Occipital lobe (tissue), 2 donors: ENCODE measurements around the gene AADACL4. TPM values are rescaled to one million over a fixed set of nuclear protein-coding genes. Genes with fewer than 3 reads are reported as not detected.

Experiments used
- DNase-seq: peaks from one replicate; lab custom pipeline; 2025; lab: John Stamatoyannopoulos, UW
- total RNA-seq: library from RNA; depleted of rRNA; stranded (reverse); fragments of >200 nt; gene quantifications from one replicate; pipeline ENCODE4 v1.2.3, GENCODE V29; 2014

The AADACL4 gene
- not detected for total RNA-seq

DNA sequence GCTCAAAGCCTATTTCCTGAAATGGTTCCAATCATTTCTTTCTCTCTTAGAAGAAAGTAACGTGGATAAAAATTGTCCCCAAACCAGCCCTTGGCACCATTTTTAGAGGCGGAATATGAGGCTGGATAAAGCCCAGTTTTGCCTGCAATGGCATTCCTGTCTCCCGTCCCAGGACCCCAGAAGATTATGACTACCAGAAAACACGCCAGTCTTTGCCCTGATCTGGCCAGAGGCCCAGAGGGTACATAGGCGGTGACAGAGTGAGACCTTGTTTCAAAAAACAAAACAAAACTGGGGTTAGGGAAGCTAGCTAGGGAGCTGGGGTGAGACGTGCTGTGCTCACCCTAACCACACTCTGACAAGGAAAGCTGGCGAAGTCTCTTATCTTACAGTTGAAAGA lies at the start of gene AADACL4:
TSS of gene AADACL4 (plus strand) at position 301 of the 400 bp plus-strand sequence. CDS start 462 bp downstream, outside the sequence.
- DNase-seq, result no peak

DNA sequence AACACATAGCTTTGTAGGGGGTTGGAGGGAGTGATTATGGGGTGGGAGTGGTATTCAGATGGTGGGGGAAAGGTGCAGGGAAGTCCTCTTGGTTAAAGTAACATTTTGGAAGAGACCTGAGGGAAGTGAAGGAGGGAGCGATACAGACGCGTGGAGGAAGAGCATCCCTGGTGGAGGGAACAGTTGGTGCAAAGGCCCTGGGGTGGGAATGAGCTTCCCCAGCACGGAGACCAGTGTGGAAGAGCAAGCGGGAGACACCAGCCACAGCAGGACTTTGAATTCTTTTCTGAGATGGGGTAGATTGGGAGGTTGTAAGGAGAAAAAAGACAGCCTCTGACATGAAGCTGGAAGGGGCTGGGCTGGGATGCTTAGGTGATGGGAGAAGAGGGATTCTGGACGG lies 49.4 kb upstream of the AADACL4 start:
- no peak for DNase-seq

DNA sequence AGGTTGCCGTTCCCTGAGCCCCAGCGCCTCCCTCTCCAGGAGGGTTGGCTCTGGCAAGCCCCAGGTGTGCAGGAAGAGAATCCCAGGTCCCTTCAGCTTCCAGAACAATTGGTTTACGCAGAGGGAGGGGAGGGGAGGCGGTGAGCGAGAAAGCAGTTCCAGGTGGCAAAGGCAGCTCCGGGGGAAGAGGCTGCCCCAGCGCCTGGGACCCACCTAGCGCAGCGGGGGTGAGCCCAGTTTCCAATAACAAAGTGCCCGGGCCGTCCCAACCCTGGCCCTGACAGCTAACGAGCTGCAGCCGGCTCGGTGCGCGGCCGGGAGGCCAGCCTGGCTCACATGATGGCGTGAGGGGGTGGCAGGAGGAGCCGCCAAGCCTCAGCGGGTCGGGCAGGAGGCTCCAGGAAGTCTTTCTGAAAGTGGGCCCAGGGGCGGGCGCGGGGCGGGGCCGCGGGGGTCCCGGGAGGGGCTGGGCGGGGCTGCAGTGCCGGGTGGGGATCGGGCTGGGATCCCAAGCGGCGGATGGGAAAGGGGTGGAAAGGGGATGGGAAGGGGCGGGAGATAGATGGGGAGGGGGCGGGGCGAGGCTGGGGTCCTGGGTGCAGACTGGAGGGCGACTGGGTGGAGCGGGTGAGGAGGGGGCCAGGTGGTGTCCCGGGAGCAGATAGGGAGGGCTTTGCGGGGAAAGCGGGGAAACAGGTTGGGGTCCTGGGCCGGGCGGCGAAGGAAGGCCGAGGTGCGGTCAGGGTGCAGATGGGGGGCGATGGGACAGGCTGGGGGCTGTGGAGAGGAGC lies 48.7 kb upstream of the AADACL4 start:
- peak; percentile 20 for DNase-seq

DNA sequence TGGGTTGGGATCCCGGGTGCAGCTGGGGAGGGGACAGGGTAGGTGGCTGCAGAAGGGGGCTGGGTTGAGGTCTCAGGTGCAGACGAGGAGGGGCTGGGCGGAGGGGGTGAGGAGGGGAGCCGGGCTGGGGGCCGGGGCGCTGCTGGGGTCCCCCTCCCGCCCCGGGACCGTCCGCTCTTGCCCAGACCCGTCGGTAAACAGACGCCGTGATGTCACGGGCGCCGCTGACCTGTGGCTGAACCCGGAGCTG lies 48.2 kb upstream of the AADACL4 start:
- no peak for DNase-seq

DNA sequence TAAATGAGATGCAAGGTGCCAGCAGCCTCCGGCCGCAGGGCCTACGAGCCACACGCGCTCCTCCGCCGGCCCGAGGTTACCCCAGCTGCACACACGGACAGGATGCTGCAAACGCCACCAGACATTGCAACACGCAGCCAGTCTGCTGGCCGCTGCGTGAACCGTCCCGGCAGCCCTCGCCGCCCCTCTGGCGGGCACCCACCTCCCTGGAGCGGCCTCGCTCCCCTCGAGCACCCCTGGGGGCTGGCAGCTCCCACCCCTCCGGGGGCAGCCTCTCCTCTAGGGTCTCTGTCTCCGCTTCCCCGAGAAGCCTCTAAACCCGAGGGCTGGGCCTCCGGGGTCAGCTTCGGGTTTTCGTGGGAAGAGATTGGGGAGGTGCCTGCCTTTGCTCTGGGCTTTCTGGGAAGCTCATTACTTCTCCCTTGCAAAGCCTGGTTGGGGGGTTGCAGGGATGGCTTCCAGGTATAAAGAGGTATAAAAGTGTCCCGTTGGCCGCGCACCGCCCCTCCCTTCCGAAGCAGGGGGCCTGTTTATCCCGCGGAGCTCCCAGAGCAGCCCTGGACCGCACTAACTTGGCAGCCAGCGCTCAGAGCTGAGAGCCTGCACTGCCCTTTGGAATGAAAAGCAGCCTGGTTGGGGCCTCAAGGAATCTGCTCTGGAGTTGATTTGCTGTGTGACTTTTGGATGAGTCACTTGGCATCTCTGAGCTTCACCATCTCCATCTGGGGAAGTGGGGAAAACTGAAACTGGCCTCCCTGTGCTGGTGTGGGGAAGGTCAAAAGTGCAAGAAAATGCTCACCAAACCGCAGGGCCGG lies 47.7 kb upstream of the AADACL4 start:
- no peak for DNase-seq

DNA sequence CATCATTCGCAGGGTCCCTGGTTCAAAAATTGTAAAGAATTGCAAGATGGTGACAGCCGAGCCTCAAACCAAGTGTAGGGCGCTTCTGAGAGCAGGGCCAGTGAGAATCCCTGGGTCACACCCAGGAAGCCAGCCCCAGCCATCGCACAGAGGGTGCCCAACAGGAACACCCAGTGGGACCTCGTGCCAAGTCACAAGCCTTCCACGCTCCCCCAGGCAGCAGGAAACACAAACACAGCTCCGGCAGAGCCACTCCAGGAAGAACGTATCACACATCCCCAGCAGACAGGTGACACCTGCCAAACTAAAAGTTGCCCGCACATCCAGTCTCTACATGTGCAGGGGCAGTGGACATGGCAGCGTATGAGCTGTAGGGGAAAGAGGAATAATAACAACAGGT lies 46.1 kb upstream of the AADACL4 start:
- DNase-seq, result no peak

DNA sequence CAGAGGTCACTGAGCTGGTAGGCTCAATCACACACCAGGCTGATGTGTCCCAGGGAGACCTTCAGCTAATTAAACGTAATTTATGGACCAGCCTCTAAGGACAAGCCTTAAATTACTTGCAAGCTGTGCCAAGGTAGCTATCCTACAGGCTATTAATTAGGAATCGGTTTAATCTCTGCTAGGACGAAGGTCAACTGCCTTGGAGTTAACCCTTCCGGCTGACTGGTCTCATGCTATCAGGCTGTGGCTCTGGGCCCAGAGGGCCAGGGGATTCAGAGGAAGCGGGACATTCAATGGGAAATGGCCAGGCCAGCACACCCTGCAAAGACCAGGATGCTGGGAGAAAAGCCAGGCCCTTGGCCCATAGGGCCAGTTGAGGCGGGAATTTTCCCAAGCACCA lies 44.9 kb upstream of the AADACL4 start:
- DNase-seq, result no peak

DNA sequence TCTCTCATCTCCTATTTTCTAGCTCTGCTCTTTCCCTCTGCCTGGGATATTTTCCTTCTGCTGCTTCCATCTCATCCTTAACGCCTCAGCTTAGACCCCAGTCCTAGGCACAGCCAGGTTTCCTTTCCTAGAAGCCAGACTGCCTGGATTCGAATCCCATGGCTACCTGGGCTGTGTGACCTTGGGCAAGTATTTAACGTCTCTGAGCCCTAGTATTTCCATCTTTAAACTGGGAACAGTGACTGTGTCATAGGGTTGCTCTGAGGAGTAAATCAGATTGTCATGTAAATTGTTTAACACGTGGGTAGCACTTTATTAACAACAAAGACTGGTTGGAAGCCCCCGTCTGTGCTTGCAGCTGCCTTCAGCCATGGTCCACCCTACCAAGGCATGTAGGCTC lies 44.2 kb upstream of the AADACL4 start:
- no peak for DNase-seq

DNA sequence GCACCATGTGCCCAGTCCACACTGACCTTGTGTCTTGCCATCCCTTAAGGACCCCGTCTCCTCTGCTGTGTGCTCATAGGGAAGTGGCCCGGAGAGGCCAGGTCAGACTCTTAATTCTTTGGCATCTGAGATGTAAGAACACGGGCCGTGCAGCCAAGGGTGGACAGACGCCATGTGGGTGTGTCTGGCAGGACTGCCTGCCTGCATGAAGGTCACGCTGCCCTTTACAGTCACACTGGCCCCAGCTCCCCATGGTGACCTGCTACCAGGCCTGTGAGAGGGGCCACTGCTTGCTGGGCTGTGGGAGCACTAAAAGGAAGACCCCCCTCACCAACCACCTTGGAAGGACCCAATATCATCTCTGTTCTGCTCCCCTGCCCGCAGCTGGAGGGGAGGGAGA lies 43.5 kb upstream of the AADACL4 start:
- DNase-seq, result no peak

DNA sequence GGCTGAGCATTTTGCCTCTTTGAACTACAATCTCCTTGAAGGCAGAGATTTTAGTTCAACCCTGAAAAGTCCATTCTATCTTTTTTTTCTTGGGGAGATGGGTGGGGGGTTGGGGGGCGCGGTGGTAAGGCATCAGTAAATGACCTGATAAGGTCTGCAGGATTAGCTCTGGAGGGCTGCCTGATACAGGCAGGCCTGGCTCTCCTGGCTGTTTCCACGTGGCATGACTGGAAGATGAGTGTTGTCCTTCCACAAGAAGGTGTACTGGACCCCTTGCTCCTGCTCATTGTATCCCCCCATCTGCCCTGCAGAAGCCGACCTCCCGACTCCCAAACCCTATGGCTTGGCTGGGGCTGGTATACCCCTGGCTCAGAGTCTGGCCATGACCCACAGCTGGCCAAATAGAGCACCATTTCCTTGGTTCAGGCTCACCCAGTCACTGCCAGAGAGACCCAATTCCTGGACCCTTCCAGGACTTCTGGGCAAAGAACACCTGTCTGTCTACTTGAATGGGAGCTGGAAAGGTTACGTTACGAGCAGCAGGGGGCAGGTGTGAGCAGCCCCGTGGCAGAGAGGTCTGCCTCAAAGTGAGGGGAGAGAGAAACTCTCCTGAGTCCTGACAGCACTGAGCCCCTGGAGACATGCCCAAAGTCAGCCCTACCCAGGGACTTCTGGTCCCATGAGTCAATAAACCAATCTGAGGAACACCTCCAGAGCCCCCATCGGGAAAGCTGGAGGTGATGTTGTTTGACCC lies 42.8 kb upstream of the AADACL4 start:
- no peak for DNase-seq

DNA sequence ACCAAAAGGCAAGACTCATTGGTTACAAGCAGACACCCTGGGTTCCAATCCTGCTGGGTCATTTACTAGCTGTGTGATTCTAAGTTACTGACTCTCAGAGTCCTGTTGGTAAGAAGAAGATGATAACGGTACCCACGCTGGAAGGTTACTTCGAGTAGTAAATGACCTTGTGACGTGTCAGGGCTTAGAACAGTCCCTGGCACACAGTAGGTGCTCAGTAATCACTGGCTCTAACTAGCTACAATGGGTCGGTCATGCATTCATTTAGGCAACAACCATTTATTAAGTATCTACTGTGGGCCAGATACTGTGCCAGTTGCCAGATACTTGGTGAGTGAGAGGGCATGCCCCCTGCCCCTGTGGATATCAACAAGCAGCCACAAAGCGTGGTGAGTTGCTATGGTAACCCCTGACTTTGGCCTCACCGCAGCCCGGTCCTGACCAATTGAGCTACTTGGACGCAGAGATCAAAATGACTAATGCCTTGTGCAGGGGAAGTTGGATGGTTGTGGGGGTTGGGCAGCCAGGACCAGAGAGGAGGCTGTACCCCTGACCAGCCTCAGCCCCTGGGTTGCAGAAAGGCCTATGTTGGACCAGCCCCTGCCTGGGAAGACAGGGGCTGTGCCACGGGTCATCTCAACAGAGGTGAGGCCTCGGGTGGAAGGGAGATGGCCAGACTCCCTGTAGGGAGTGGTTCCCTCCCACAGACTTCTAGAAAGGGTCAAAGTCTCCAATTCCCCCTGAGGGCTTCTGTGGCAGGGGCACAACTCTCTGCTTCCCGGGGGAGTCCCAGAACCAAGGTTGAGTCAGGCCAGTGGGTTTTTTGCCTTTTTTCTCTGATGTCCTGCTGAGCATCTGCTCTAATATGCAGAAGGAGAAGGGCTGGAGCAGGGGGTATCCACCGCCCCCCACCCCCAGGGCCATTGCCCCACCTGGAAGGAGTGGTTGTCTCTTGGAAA lies 41.9 kb upstream of the AADACL4 start:
- DNase-seq, result no peak

DNA sequence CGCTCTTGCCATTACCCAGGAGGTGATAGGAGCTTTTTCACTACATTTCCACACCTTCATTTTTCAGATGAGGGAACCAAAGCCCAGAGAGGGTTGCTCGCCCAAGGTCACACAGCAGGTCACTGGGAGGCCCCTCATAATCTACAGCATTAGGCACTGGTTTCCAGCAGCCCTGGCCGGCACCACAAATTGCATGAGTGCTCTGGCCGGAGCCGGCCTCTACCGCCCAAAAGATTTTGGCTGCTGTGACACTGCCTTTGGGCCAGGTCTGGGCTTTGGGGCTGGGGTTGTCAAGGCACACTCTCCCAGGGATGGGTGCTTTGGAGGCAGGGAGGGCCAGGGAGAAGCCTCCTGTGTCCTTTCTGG lies 41.2 kb upstream of the AADACL4 start:
- no peak for DNase-seq

DNA sequence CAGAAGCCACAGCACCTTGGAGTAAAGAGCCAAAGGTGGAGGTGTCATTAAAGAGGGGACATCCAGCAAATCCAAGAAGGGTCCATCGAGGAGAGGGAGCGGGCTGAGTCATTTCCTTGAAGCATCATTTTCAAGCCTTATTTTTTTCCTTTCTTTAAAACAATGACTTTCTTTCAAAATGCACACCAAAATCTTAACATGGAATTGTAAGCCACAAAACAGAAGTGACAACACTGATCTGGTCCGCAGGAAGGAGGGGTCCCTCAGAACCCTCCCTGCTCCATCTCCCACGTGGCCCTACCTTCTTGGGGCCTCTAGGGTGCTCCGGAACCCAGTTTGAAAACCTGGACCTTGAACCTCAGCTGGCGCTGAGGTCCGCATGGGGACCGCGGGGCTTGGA lies 40.7 kb upstream of the AADACL4 start:
- DNase-seq, result no peak

DNA sequence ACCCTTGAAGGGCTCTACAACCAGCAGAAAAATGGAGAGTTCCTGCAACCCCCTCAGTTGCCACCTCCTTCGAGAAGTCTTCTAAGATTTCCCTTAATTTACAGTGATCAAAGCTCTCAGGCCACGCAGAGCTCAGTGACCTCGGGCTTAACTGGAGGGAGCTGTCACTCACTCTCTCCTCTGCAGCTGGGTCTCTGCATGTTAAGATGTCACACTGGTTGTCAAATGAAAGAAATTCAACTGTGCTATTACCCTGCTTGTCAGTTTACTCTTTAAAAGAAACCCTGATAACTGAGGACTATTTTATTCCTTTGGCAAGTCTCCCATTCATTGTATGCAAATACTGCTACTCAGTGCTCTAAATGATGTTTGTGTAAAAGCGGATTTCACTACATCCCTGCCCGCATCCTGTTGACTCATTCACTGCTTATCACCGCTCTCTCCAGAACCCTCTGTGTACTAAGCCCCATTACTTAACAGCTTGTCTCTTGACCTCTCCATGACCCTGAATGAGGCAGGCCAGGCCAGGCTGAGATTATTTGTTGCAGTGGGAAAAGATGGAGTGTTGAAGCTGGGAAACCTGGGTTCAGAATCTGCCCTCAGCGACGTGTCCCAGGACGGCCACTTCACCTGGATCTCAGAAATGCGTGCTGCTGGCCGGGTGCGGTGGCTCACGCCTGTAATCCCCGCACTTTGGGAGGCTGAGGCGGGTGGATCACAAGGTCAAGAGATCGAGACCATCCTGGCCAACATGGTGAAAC lies 39.6 kb upstream of the AADACL4 start:
- no peak for DNase-seq

DNA sequence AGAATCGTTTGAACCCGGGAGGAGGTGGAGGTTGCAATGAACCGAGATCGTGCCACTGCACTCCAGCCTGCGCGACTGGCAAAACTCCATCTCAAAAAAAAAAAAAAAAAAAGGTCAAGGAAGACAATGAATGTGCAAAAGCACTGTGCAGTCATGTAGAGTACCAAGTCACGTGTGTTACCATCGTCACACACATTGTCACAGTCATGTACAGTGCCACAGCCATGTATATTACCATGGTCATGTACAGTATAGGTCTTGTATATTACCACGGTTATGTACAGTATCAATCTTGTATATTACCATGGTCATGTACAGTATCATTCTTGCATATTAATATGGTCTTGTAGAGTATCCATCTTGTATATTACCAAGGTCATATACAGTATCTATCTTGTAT lies 38.9 kb upstream of the AADACL4 start:
- no peak for DNase-seq

DNA sequence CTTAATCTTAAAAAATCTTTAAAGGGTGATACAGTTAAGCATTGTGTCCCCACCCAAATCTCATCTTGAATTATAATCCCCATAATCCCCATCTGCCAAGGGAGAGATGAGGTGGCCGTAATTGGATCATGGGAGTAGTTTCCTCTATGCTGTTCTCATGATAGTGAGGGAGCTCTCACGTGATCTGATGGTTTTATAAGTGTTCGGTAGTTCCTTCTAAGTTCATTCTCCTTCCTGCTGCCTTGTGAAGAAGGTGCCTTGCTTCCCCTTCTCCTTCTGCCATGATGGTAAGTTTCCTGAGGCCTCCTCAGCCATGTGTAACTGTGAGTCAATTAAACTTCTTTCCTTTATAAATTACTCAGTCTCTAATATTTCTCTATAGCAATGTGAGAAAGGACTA lies 36.6 kb upstream of the AADACL4 start:
- DNase-seq, result no peak

DNA sequence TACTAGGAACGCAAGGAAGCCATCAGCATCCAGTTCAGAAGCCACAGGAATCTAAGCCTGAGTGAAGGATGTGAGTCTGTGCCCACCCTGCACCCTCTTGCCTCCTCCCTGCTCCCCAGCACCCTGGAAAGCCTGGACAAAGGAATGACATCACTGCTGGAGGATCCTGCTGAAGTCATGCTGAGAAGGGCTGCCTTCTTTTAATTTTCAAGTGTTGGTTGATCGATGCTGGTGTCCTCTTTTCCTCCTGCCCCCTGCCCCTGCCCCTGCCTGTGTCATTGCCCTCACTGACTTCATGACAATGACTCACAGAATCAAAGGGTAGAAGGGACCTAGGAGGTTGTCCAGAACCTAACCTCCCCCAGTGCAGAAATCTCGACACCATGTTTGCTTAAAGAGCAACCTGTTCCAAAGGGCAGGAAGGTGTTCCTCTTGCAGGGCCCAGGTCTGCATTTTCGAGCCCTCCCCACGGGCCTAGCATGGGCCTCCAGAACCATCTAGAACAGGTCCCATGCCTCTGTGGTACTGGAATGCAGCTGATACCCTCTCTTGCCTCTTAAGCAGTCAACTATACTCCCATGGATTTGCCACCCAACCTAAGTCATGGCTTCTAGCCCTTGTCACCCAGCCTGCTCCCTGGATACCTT lies 35.5 kb upstream of the AADACL4 start:
- DNase-seq, result no peak

DNA sequence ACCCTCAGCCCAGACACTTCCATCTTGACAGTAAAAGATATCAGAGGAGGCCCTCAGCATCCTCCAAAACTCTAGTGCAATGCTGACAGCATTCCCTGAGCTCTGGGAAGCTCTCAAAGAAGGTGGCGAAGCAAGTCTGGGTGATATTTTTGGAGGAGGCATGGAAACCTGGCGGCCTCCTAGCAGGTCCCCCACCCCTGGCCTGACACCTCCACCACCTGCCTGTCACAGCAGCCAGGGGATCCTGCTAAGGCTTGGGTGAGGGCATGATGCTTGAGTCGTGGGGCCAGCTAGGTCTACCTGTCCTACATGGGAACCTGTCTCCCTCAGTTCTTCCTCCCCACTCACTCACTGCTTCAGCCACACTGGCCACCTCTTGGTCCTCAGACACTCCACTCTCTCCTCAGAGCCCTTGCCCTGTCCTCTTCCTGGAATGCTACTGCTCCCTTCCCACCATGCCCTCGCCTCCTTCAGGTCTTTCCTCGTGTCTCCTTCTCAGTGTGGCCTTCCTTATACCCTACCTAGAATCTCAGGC lies 34.3 kb upstream of the AADACL4 start:
- no peak for DNase-seq

DNA sequence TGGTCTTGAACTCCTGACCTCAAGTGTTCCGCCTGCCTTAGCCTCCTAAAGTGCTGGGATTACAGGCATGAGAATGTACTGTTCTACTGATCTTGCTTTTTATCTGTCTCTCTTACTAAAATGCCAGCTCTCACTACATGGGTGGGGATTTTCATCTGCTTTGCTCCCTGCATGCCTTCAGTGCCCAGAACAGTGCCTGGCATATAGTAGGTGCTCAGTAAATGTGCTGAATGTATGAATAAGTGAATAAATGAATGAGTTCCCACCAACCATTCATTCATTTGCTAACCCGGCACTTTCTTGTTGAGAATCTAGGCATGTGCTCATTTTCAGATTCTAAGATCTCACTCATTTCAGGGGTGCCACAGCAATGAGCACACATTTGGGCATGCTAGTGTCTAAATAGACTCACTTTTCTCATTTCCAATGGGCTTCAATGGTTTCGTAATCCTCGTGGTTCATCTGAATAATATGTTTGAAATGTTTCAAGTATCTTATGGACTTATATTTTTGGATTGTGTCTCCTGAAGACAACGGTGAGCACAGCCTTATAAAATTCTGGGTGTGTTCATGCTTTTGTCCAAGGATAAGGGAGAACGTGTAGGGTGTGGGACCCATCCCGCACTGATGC lies 33.5 kb upstream of the AADACL4 start:
- DNase-seq, result no peak
